B cell (primary cell): ENCODE results near the gene PTGIR. TPM values are rescaled to one million over a fixed set of nuclear protein-coding genes. Genes with fewer than 3 reads are reported as not detected.

ENCODE experiments used
- ATAC-seq: fragments of 200-7000 bp; cut with Tn5 transposase; one replicate; pipeline ENCODE4 v1.10.0; 2021; ENCODE audit warnings: low read depth, mild to moderate bottlenecking, moderate number of reproducible peaks, moderate library complexity
- CTCF ChIA-PET: fragments of 350-600 bp; sonication (Branson Sonifier 250); formaldehyde crosslinking; loops from one replicate; lab custom pipeline; 2021; ENCODE audit warnings: antibody characterized with exemption, inconsistent platforms; lab: Charles Lee
- POLR2A ChIA-PET: fragments of 350-600 bp; sonication (Branson Sonifier 250); formaldehyde crosslinking; loops from one replicate; lab custom pipeline; 2021; ENCODE audit warnings: antibody characterized with exemption; lab: Charles Lee
- DNase-seq: peaks from one replicate; pipeline ENCODE4 v3.0.0; 2013
- H2AFZ ChIP-seq: 2 replicates; pipeline ENCODE4 v1.6.1; 2012; ENCODE audit warnings: mild to moderate bottlenecking, low read depth, low read length; ENCODE audit not compliant: insufficient read depth, poor library complexity, severe bottlenecking
- H3K27ac ChIP-seq, 2 donors: 1 replicate in 1 of 2; 2 replicates in 1 of 2; pipeline ENCODE4 v1.5.1; 2012 to 2013; ENCODE audit warnings: low read length in 2 of 2, mild to moderate bottlenecking in 2 of 2, moderate library complexity in 1 of 2
- H3K27me3 ChIP-seq, 4 experiments: fragments of 200-600 bp in 1 of 4; sonication (generic) in 1 of 4; replicated peaks in 1 of 4; 1 replicate in 2 of 4; 2 replicates in 2 of 4; pipeline versions ENCODE4 v1.6.1 to v1.7.0; 2013 to 2016; ENCODE audit warnings: low read length in 3 of 4, mild to moderate bottlenecking in 2 of 4, mixed read lengths in 1 of 4, moderate library complexity in 1 of 4; ENCODE audit not compliant: insufficient read depth in 4 of 4, control insufficient read depth in 3 of 4; ENCODE audit errors: control extremely low read depth in 1 of 4
- H3K36me3 ChIP-seq, 2 experiments: replicated peaks in 1 of 2; 1 replicate in 1 of 2; 2 replicates in 1 of 2; pipeline versions ENCODE4 v1.6.1 to v1.7.1; 2013; ENCODE audit warnings: low read length in 1 of 2; ENCODE audit not compliant: insufficient read depth in 2 of 2, control insufficient read depth in 1 of 2; ENCODE audit errors: control extremely low read depth in 1 of 2, extremely low read depth in 1 of 2
- H3K4me1 ChIP-seq, 2 donors: fragments of 200-600 bp in 1 of 2; sonication (generic) in 1 of 2; 1 replicate in 1 of 2; 2 replicates in 1 of 2; pipeline versions ENCODE4 v1.5.1 to v1.6.1; 2013 to 2017; ENCODE audit warnings: low read length in 2 of 2; ENCODE audit not compliant: control insufficient read depth in 2 of 2, insufficient read depth in 2 of 2
- H3K4me2 ChIP-seq: replicated peaks from 2 replicates; pipeline ENCODE3; 2012; ENCODE audit warnings: mild to moderate bottlenecking, low read depth, low read length; ENCODE audit not compliant: poor library complexity, severe bottlenecking
- H3K4me3 ChIP-seq, 5 experiments: fragments of 200-600 bp in 1 of 5; sonication (generic) in 1 of 5; 1 replicate in 3 of 5; 2 replicates in 2 of 5; pipeline versions ENCODE4 v1.5.1 to v1.7.0; 2011 to 2016; ENCODE audit warnings: low read length in 4 of 5, mild to moderate bottlenecking in 4 of 5, low read depth in 2 of 5, control low read depth in 1 of 5, moderate library complexity in 1 of 5; ENCODE audit not compliant: insufficient read depth in 1 of 5; ENCODE audit errors: control extremely low read depth in 1 of 5, extremely low read depth in 1 of 5
- H3K79me2 ChIP-seq: fragments of 200-600 bp; sonication (generic); one replicate; pipeline ENCODE4 v1.6.0; 2016; ENCODE audit warnings: low read length; ENCODE audit not compliant: control insufficient read depth, insufficient read depth
- H3K9ac ChIP-seq: fragments of 200-600 bp; sonication (generic); 2 replicates; pipeline ENCODE4 v1.6.1; 2017; ENCODE audit warnings: mild to moderate bottlenecking, low read length, moderate library complexity
- H3K9me3 ChIP-seq, 3 donors: one replicate each; pipeline versions ENCODE4 v1.6.1 to v1.7.1; 2013; ENCODE audit warnings: low read length in 2 of 3; ENCODE audit not compliant: control insufficient read depth in 2 of 3, insufficient read depth in 1 of 3; ENCODE audit errors: control extremely low read depth in 1 of 3
- H4K20me1 ChIP-seq: 2 replicates; pipeline ENCODE4 v1.6.0; 2012; ENCODE audit warnings: mild to moderate bottlenecking, low read length; ENCODE audit not compliant: insufficient read depth, control insufficient read depth, poor library complexity, severe bottlenecking
- H3K27ac Mint-ChIP-seq: one replicate; pipeline ENCODE4 v1.8.0; 2021; ENCODE audit warnings: mixed read lengths
- H3K27me3 Mint-ChIP-seq: one replicate; pipeline ENCODE4 v1.8.0; 2021; ENCODE audit warnings: mixed read lengths
- H3K4me1 Mint-ChIP-seq: one replicate; pipeline ENCODE4 v1.8.0; 2021; ENCODE audit warnings: mixed read lengths
- H3K4me3 Mint-ChIP-seq: one replicate; pipeline ENCODE4 v1.8.0; 2021; ENCODE audit warnings: mixed read lengths
- H3K9me3 Mint-ChIP-seq: one replicate; pipeline ENCODE4 v1.8.0; 2022; ENCODE audit warnings: mixed read lengths; ENCODE audit not compliant: insufficient read depth
- CTCF ChIP-seq: fragments of 200-600 bp; IDR thresholded peaks from one replicate; pipeline ENCODE4 v1.8.0; 2022; ENCODE audit warnings: antibody characterized with exemption, mild to moderate bottlenecking
- EZH2 ChIP-seq: IDR thresholded peaks from 2 replicates; pipeline ENCODE4 v1.6.1; 2012; ENCODE audit warnings: borderline replicate concordance, low read depth, mild to moderate bottlenecking, moderate library complexity, low read length; ENCODE audit not compliant: insufficient read depth, poor library complexity, severe bottlenecking
- WGBS: methylation state at CpG from one replicate; pipeline ENCODE4 v1.1.5; 2013; ENCODE audit warnings: missing lambda C conversion rate; ENCODE audit not compliant: insufficient coverage; 5-methylcytosine and 5-hydroxymethylcytosine counted together
- intact Hi-C: fragments of 100-400 bp; cut with micrococcal nuclease; formaldehyde crosslinking; loops from one replicate; pipeline ENCODE4 v1.10.0; 2022
- polyA plus RNA-seq: library from polyadenylated mRNA; depleted of rRNA; stranded (reverse); fragments of >200 nt; gene quantifications from 2 replicates; pipeline ENCODE4 v1.2.3, GENCODE V29; 2012
- total RNA-seq, 2 donors: library from RNA; stranded (reverse); fragments of 120-200 nt in 1 of 2; gene quantifications; 1 replicate in 1 of 2; 2 replicates in 1 of 2; pipeline versions ENCODE4 v1.2.3 to v1.2.4, GENCODE V29; 2013 to 2022

PTGIR gene
- total and polyA plus RNA-seq, 2 donors (not counting 1 experiment from before 2014, with no cell fraction given), result 1.9 to 2.1 TPM

GRCh38 chr19:46601318-46602224, 23.3 kb downstream of the PTGIR start, which contains the start of gene CALM3:
TSS of gene CALM3 (plus strand) at chr19:46601330. CDS start at chr19:46601435, 105 bp downstream.
- H2AFZ ChIP-seq, result peak within 1 kb of the TSS; percentile 91
- peaks cover 19 to 30% of the 10 kb centered on the region in 2 donors for H3K4me1 ChIP-seq
- H3K27me3 ChIP-seq, result no peaks in the 10 kb centered on the region
- intact Hi-C loops, result loop anchor here (2.0 to 5.0 kb wide), 7 partner anchors 13 to 1761 kb away; partner anchors contain the start of genes AP2S1, FKRP, STRN4 and SYNGR4
- peak within 1 kb of the TSS; percentile 100 for H3K4me2 ChIP-seq
- POLR2A ChIA-PET, result interaction anchor here (0.5 to 2.6 kb wide), 16 partner anchors 9 to 1033 kb away, joined by 3 to 20 read pairs (median 6); partner anchors contain the start of genes DACT3 and PRKD2
- ATAC-seq, result no peak
- CTCF ChIA-PET, result interaction anchor here (0.7 to 6.6 kb wide), 13 partner anchors 14 to 748 kb away, joined by 3 to 92 read pairs (median 4); partner anchors contain the start of genes AP2S1, DACT3, DHX34 and GNG8
- Mint-ChIP-seq H3K27ac (peak within 1 kb of the TSS; percentile 100), H3K9me3 (peaks cover 8% of the 10 kb centered on the region), H3K4me3 (peak within 1 kb of the TSS; percentile 100), H3K27me3 (no peaks in the 10 kb centered on the region), H3K4me1 (peaks cover 31% of the 10 kb centered on the region)
- H3K9me3 ChIP-seq, result peaks cover 1 to 13% (median 12%) of the 10 kb centered on the region in 3 donors
- H3K27ac ChIP-seq, result peak within 1 kb of the TSS; percentile 98 to 100
- peaks cover 34% of the 10 kb centered on the region for H3K79me2 ChIP-seq
- DNase-seq, result no peak
- peaks cover 0 to 19% of the 10 kb centered on the region in 2 experiments for H3K36me3 ChIP-seq
- no peak for TF ChIP-seq CTCF
- TF ChIP-seq EZH2, result no peak
- peak within 1 kb of the TSS; percentile 91 for H3K9ac ChIP-seq
- WGBS, result under 1% methylated on average over 49 of the region's 51 CpGs
- peak within 1 kb of the TSS; percentile 96 to 100 (median 99) for H3K4me3 ChIP-seq
- H4K20me1 ChIP-seq, result peaks cover 51% of the 10 kb centered on the region
